Endothelial cell (in vitro differentiated cells): ENCODE results near the gene ENTREP1. TPM values are rescaled to one million over a fixed set of nuclear protein-coding genes. Genes with fewer than 3 reads are reported as not detected.

ENCODE experiments used
- DNase-seq: peaks from one replicate; pipeline ENCODE4 v3.0.0; 2021; ENCODE audit warnings: low spot score
- H3K27ac Mint-ChIP-seq: one replicate; pipeline ENCODE4 v1.8.0; 2021; ENCODE audit warnings: mixed read lengths, inconsistent platforms; ENCODE audit not compliant: unreplicated experiment
- H3K27me3 Mint-ChIP-seq: one replicate; pipeline ENCODE4 v1.8.0; 2021; ENCODE audit warnings: mild to moderate bottlenecking, moderate library complexity, mixed read lengths, inconsistent platforms; ENCODE audit not compliant: unreplicated experiment
- H3K36me3 Mint-ChIP-seq: one replicate; pipeline ENCODE4 v1.8.0; 2021; ENCODE audit warnings: mild to moderate bottlenecking, low read depth, mixed read lengths, inconsistent platforms; ENCODE audit not compliant: unreplicated experiment
- H3K4me1 Mint-ChIP-seq: one replicate; pipeline ENCODE4 v1.8.0; 2021; ENCODE audit warnings: mild to moderate bottlenecking, mixed read lengths, inconsistent platforms; ENCODE audit not compliant: unreplicated experiment
- H3K4me3 Mint-ChIP-seq: one replicate; pipeline ENCODE4 v1.8.0; 2021; ENCODE audit warnings: mild to moderate bottlenecking, mixed read lengths, inconsistent platforms; ENCODE audit not compliant: unreplicated experiment
- H3K9me3 Mint-ChIP-seq: one replicate; pipeline ENCODE4 v1.8.0; 2021; ENCODE audit warnings: mixed read lengths, inconsistent platforms; ENCODE audit not compliant: unreplicated experiment
- CTCF ChIP-seq: fragments of 200-600 bp; sonication (generic); IDR thresholded peaks from one replicate; pipeline ENCODE4 v1.5.0; 2021; ENCODE audit warnings: antibody characterized with exemption; ENCODE audit not compliant: unreplicated experiment
- total RNA-seq: library from RNA; stranded (reverse); fragmentation: NEBNext Ultra II Directional; extraction: Animal tissue kit (Norgen Biotek cat#: 25700); gene quantifications from one replicate; pipeline ENCODE4 v1.2.1, GENCODE V29; 2021; ENCODE audit not compliant: unreplicated experiment

Gene ENTREP1
- total RNA-seq, 1 donor from 2014 or later = 11.8 TPM

GRCh38 chr9:69382135-69382534 is 57.1 kb downstream of the ENTREP1 start:
- H3K27ac Mint-ChIP-seq = no peak overlapping the region
- H3K4me3 Mint-ChIP-seq = no peak overlapping the region
- DNase-seq = no peak
- H3K36me3 Mint-ChIP-seq = peaks cover 6% of the 10 kb centered on the region
- H3K27me3 Mint-ChIP-seq = no peaks in the 10 kb centered on the region
- peaks cover 9% of the 10 kb centered on the region for H3K4me1 Mint-ChIP-seq
- no peak for TF ChIP-seq CTCF
- no peaks in the 10 kb centered on the region for H3K9me3 Mint-ChIP-seq

- Mint-ChIP-seq H3K4me3 (no peak overlapping the region), H3K27me3 (no peaks in the 10 kb centered on the region), H3K36me3 (peaks cover 3% of the 10 kb centered on the region), H3K4me1 (peaks cover 4% of the 10 kb centered on the region), H3K27ac (no peak overlapping the region), H3K9me3 (no peaks in the 10 kb centered on the region)
- no peak for DNase-seq
- TF ChIP-seq CTCF = no peak
Measured at GRCh38 chr9:69385581-69386033, 60.6 kb downstream of the ENTREP1 start.

GRCh38 chr9:69386651-69387050 is 61.6 kb downstream of the ENTREP1 start:
- no peak overlapping the region for H3K4me3 Mint-ChIP-seq
- DNase-seq = no peak
- no peak for TF ChIP-seq CTCF
- H3K9me3 Mint-ChIP-seq = no peaks in the 10 kb centered on the region
- no peak overlapping the region for H3K27ac Mint-ChIP-seq
- H3K27me3 Mint-ChIP-seq = peaks cover 2% of the 10 kb centered on the region
- peaks cover 3% of the 10 kb centered on the region for H3K36me3 Mint-ChIP-seq
- H3K4me1 Mint-ChIP-seq = peaks cover 4% of the 10 kb centered on the region

DNA sequence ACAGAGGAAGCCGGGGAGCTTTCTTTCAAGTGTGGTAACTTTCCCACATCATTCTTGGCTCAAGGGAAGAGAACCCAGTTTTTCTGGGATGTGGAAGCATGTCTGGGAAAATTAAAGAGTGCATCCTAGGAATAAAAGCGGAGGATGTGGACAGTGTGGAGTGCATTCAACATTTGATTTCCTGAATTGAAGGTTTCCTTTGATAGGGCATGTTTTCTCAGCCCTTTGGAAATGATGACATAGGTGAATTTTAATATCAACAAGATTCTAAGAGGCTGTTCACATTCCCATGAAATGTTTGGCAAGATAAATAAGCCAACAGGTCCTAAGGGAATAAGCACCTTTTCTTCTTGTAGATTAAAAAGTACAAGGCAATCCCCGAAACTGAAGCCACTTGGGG is 63.6 kb downstream of the ENTREP1 start:
- Mint-ChIP-seq H3K36me3 (peaks cover 3% of the 10 kb centered on the region), H3K9me3 (no peaks in the 10 kb centered on the region), H3K27ac (no peak overlapping the region), H3K27me3 (peaks cover 2% of the 10 kb centered on the region), H3K4me1 (peaks cover 7% of the 10 kb centered on the region), H3K4me3 (no peak overlapping the region)
- DNase-seq = no peak
- TF ChIP-seq CTCF = no peak

DNA sequence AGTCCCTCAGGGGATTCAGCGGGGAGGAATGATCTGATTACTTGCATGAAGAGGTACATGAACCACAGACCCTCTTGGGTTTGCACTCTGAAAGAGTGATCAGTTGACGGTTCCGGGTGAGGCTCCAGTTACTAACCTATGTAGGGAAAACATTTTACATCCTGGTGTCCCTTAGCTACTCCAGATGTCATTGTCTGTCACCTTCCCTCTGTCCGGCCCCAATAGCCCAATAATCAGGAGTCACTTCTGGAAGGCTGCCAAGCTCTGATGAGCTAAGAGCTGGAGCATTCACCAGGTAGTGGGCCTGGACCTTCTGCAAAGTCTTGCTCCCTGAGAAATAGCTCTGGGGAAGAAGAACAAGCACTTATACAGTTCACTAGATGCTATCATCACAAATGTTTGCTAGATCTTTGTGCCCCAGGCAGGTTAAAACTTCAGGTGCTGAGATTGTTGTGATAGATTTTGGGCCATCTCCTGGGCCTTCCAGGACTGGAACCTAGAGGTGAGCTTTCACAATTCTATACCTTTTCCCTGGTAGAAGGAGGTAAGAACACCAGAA is 64.5 kb downstream of the ENTREP1 start:
- no peaks in the 10 kb centered on the region for H3K9me3 Mint-ChIP-seq
- no peak for DNase-seq
- H3K4me3 Mint-ChIP-seq = no peak overlapping the region
- TF ChIP-seq CTCF = no peak
- H3K36me3 Mint-ChIP-seq = peaks cover 3% of the 10 kb centered on the region
- H3K4me1 Mint-ChIP-seq = peaks cover 7% of the 10 kb centered on the region
- no peak overlapping the region for H3K27ac Mint-ChIP-seq
- H3K27me3 Mint-ChIP-seq = peaks cover 2% of the 10 kb centered on the region
